Activated CD4-positive, CD25-positive, alpha-beta regulatory T cell (primary cell): ENCODE measurements around the gene MSL1.

ENCODE experiments used
- DNase-seq, 4 experiments: peaks; one replicate each; lab custom pipeline; 2025; lab: John Stamatoyannopoulos, UW

The MSL1 gene

DNA sequence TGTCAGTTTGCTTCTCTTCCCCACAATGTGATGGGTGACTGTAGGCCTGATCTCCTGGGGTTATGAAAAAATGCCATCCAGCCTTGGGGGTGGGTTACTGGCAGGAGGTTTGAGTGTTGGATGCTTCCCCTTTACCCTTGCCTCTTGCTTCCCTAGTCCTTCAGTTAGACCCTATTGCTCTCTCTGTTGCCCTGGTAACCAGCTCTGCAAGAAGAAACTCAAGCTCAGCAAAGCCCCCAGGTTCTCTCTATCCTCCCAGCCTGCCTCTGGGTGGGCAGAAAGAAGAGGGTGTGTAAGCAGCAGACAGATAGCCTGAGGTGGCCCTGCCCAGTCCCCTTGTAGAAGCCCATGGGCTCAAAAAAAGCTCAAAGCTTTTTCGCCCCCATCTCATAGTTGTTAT, 52.7 kb downstream of the MSL1 start:
- DNase-seq: no peak

DNA sequence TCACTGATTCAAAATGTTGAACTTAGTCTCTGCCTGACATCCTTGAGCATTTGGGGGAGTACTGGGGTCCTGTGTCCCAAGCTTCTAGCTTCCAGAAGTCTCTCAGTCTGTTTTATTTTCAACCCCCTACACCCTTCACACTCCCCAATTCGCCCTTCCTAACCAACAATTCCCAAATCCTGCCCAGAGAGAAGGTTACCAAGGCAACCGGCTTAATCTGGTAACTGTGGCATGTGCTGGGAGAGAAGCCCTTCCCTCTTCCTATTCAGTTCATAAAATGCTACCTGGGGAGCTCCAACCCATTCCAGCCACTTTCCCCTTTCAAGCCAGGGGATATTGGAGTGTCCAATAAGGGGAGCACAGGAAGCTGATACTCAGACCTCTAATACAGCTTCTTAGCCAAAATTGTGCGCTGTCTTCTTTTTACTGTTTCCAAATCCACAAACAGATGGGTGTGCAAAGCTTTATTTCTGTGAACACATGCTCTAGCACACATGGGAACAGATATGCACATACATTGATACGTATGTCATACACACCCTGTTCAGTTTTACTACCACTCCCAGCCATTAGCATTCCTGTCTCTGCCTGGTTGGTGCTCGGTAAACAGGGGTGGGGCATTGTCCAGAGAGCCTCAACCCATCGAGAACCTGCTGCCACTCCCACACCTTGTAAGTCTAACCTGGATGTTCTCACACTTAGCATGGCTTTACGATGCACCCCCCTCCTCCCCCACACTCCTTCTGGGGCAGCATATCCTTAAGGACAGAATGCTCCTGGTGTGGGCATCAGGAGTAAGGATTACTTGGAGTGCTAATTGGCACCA, 54.4 kb downstream of the MSL1 start:
- no peak for DNase-seq

DNA sequence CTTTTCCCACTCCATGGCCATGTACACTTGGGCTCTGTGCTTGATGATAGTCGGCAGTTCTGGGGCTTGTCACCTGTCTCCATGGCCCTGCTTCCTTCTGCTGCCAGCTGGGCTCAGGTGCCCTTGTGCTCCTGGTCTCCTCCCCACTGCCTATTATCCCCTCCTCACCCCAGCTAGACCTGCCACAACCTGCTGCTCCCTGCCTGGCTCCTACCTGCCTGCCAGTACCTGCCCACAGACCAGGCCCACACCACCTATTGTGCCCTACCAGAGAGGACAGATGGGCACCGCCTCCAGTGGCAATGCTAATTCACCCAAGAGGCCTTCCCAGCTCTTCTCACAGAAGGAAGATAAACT, 55.0 kb downstream of the MSL1 start:
- DNase-seq: no peak

DNA sequence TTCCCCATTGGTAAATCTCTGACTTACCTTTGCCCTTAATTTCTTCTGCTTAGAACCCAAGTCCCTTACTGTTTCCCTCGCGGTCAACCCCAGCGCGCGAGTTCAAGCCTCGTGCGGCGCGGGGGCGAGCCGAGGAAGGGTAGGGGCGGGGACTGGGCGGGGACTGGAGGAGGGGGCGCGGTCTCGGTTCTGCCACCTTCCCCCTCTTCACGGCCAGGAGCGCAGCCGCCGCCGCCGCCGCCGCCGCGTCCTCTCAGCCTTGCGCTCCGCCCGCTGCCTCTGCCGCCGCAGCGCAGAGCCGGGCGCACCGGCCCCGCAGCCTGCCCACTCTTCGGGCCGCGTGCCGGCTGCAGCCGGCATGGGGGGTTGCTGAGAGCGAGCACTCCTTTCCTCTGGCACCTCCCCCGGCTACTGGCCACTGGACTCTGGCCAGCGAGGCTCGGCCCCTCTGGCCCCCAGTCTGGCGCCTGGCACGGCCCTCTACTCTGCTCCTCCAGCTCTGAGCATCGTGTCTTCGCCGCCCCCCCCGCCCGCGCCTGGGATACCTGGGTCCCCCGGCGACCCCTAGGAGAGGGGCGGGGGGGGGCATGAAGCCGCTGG, 55.6 kb downstream of the MSL1 start, which contains the start of gene RAPGEFL1:
TSS of gene RAPGEFL1 (plus strand) at position 196 of the 600 bp plus-strand sequence. CDS start at position 588, 392 bp downstream.
- peak; percentile 67 to 76 (median 72) for DNase-seq

DNA sequence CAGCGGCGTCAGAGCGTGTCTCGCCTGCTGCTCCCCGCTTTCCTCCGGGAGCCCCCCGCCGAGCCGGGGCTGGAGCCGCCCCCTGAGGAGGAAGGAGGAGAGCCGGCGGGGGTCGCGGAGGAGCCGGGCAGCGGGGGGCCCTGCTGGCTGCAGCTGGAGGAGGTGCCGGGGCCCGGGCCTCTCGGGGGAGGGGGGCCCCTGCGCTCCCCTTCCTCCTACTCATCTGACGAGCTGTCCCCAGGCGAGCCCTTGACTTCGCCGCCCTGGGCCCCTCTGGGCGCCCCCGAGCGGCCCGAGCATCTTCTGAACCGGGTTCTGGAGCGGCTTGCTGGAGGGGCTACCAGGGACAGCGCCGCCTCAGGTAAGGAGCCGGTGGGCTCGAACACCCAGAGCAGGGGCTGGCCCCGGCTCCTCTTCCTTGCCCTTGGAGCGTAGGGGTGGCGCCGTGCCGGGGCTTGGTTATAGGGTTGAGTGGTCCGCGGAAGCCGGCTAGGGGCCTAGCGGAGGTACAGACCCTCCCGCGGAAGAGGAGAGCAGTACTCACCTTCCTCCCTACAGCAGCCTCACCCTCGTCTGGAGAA, 56.3 kb downstream of the MSL1 start:
- DNase-seq: no peak

DNA sequence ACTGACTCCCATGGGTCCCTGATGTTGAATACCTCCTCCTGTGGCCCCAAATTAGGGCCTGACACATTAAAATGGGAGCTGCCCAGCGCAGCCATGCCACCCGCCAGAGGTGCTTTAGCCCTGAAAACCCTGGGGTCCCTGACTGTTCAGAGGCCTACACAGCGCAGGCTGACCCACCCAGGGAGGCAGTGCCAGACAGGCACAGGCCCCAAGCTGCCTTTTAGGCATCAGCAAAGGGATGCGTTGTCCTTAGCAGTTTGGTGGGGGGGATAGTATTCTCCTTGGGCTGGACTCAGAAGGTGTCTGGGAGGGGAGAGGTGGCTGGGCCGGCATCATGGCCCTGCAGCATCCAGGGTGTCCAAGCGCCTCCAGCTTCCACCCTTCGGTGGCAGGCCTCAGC, 56.9 kb downstream of the MSL1 start:
- DNase-seq: no peak

DNA sequence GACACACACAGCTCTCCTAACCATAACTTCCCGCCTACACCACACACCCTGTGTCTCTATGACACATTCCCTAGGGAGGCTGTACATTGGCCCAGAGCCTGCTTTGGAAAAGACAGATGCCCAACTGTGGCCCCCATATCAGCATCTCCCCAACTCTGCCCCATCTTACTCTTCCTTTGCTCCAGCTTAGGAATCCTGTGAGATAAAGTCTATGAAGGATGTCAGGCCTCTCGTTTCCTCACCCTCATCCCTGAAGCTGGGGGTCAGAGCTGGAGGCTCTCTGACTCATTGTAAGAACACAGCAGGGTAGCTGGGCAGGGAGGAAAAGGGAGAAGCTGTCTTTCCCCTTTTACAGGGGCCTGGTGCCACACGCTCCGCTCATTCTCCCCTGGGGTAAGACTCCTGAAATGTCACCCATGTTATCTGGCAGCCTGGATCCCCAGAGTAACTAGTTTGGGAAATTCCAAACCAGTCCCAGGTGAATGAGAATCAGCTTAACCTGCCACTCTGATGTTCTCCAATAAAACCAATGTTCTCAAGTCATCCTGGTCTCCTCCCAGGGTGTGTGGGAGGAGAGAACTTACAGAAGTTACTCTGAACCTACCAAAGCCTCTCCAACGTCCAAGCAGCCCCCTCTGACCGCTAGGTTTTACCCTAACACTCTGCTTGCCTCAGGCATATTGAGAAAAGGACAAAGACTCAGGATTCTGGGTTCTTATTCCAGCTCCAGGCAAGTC, 58.3 kb downstream of the MSL1 start:
- DNase-seq: no peak

DNA sequence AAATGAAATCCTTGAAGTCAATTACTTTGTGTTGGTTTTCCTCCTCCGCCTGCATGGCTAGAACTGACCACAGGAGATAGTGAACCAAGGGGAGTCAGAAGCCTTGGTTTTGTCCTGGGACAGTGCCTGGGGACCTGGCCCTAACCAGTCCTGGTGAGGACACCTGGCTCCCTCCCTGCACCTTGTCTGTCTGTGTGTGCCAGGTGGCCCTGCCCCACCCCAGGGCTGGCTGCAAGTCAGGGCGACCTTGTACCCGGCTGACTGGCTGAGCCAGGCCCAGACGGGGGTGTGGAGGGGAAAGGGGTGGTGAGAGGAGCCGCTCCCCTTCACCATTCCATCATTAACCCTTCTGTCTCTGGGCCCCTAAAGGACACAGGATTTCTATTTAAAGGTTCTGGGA, 58.9 kb downstream of the MSL1 start:
- DNase-seq: no peak

DNA sequence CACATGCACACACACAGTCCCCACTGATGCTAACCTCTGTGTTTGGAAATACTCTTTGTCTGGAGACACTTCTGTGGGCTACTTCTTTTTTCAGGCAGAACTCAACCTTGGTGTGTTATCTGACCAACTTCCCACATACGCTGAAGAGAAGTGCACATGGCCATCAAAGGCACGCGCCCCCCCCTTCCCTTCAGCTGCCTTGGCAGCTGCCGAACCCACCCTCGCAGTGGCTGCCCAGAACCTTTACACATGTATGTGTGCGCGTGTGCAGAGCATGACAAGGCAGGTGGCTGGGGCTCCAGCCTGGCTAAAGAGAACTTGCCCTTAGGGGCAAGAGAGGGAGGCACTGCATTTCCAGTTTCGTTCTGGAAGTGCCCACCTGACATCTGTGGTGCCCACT, 59.4 kb downstream of the MSL1 start:
- DNase-seq: no peak

DNA sequence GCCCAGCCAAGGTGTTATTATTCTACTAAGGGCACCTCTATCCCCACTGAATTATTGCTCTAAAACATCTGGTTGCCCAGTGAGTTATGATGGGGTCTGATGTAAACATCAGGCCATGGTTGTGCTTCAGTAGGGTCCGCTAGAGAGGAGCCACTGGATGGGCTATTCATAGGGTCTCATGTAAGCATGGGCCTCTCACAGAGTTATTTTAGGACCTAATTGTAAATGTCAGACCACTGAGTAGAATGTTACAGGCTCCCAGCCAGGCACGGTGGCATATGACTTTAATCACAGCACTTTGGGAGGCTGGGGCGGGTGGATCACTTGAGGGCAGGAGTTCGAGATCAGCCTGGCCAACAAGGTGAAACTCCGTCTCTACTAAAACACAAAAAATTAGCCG, 60.8 kb downstream of the MSL1 start:
- DNase-seq: no peak
